GM23338 (cell line): ENCODE data around the gene NCDN. TPM values are rescaled to one million over a fixed set of nuclear protein-coding genes. Genes with fewer than 3 reads are reported as not detected.
A peak's percentile ranks its signal among the peaks of the same experiment; 100 is the strongest.
"Not testable (repeated sequence)": the region's sequence is repeated elsewhere in the genome, so short reads cannot be mapped to it uniquely, and the experiment has no call there.

ENCODE experiments used
- ATAC-seq: fragments of 200-7000 bp; cut with Tn5 transposase; 3 replicates; pipeline ENCODE4 v1.9.1; 2020
- DNase-seq: peaks from one replicate; pipeline ENCODE4 v3.0.0-alpha.2; 2015; ENCODE audit warnings: low spot score
- H2AFZ ChIP-seq: fragments of 200-600 bp; sonication (generic); 2 replicates; pipeline ENCODE4 v1.8.0; 2016; ENCODE audit warnings: antibody characterized with exemption, mild to moderate bottlenecking, moderate library complexity
- H3F3A ChIP-seq: fragments of 200-600 bp; sonication (generic); replicated peaks from 2 replicates; pipeline ENCODE4 v1.8.0; 2017; ENCODE audit warnings: antibody characterized with exemption, mixed run types, low read depth
- H3K27ac ChIP-seq: fragments of 200-600 bp; sonication (generic); 2 replicates; pipeline ENCODE4 v1.6.1; 2016; ENCODE audit warnings: low read depth
- H3K27me3 ChIP-seq: fragments of 200-600 bp; sonication (generic); 2 replicates; pipeline ENCODE4 v1.8.0; 2016; ENCODE audit warnings: mild to moderate bottlenecking, mixed run types, moderate library complexity; ENCODE audit not compliant: insufficient read depth
- H3K36me3 ChIP-seq: fragments of 200-600 bp; sonication (generic); 2 replicates; pipeline ENCODE4 v1.8.0; 2016; ENCODE audit warnings: mild to moderate bottlenecking; ENCODE audit not compliant: insufficient read depth
- H3K4me1 ChIP-seq: fragments of 200-600 bp; sonication (generic); 2 replicates; pipeline ENCODE4 v1.8.0; 2016; ENCODE audit warnings: mild to moderate bottlenecking, moderate library complexity; ENCODE audit not compliant: insufficient read depth
- H3K4me2 ChIP-seq: fragments of 200-600 bp; sonication (generic); 2 replicates; pipeline ENCODE4 v1.7.1; 2017; ENCODE audit warnings: mixed run types
- H3K4me3 ChIP-seq: fragments of 200-600 bp; sonication (generic); 2 replicates; pipeline ENCODE4 v1.6.1; 2016; ENCODE audit warnings: mixed run types
- H3K79me2 ChIP-seq: fragments of 200-600 bp; sonication (generic); replicated peaks from 2 replicates; pipeline ENCODE4 v1.8.0; 2017; ENCODE audit warnings: mild to moderate bottlenecking; ENCODE audit not compliant: insufficient read depth
- H3K9me2 ChIP-seq: fragments of 200-600 bp; sonication (generic); 2 replicates; pipeline ENCODE4 v1.8.0; 2017; ENCODE audit not compliant: insufficient read depth
- H4K20me1 ChIP-seq: fragments of 200-600 bp; sonication (generic); replicated peaks from 2 replicates; pipeline ENCODE4 v1.8.0; 2017; ENCODE audit warnings: mild to moderate bottlenecking; ENCODE audit not compliant: insufficient read depth
- H3K27ac Mint-ChIP-seq: 2 replicates; pipeline ENCODE4 v1.8.0; 2020; ENCODE audit warnings: inconsistent platforms, mild to moderate bottlenecking, moderate library complexity, mixed read lengths
- H3K27me3 Mint-ChIP-seq: 3 replicates; pipeline ENCODE4 v1.8.0; 2022; ENCODE audit warnings: low read depth, mild to moderate bottlenecking, moderate library complexity, mixed read lengths, inconsistent platforms; ENCODE audit not compliant: insufficient read depth, poor library complexity
- H3K36me3 Mint-ChIP-seq: 3 replicates; pipeline ENCODE4 v1.8.0; 2021; ENCODE audit warnings: low read depth, mild to moderate bottlenecking, inconsistent platforms, moderate library complexity, mixed read lengths
- H3K4me1 Mint-ChIP-seq: 3 replicates; pipeline ENCODE4 v1.8.0; 2020; ENCODE audit warnings: mild to moderate bottlenecking, inconsistent platforms, mixed read lengths
- H3K4me3 Mint-ChIP-seq: 3 replicates; pipeline ENCODE4 v1.8.0; 2021; ENCODE audit warnings: moderate library complexity, mild to moderate bottlenecking, inconsistent platforms, mixed read lengths
- H3K9me3 Mint-ChIP-seq: 3 replicates; pipeline ENCODE4 v1.8.0; 2020; ENCODE audit warnings: moderate library complexity, mild to moderate bottlenecking, inconsistent platforms, mixed read lengths
- EZH2 ChIP-seq: fragments of 200-600 bp; sonication (generic); IDR thresholded peaks from one replicate; pipeline ENCODE4 v1.8.0; 2017; ENCODE audit warnings: antibody characterized with exemption, mild to moderate bottlenecking, low read depth; ENCODE audit not compliant: unreplicated experiment
- POLR2AphosphoS5 ChIP-seq: IDR thresholded peaks from 2 replicates; pipeline ENCODE4 v1.6.1; 2016; ENCODE audit warnings: antibody characterized with exemption, low read depth
- ZNF462 ChIP-seq: fragments of 250-450 bp; sonication (Bioruptor Pico); IDR thresholded peaks from 2 replicates; pipeline ENCODE4 v1.5.0; 2020; ENCODE audit warnings: mild to moderate bottlenecking, moderate library complexity
- polyA plus RNA-seq: library from polyadenylated mRNA; unstranded; fragments of >200 nt; fragmentation: Nextera tagmentation; extraction: Ambion mirVana; gene quantifications from 2 replicates; pipeline ENCODE4 v1.2.1, GENCODE V29; 2016
- total RNA-seq: library from RNA; depleted of rRNA; stranded (reverse); fragments of >200 nt; shearing (Covaris generic); gene quantifications from 2 replicates; pipeline ENCODE4 v1.2.3, GENCODE V29; 2014

Gene NCDN
- total and polyA plus RNA-seq, 2 experiments from 2014 or later = 13.2 to 44.2 TPM

- no peak for TF ChIP-seq ZNF462 (CRISPR knock-in tag)
- TF ChIP-seq POLR2AphosphoS5 = no peak
Observed at GRCh38 chr1:35576061-35576765, 18.6 kb downstream of the NCDN start (continued).

- peak overlapping the region; percentile 84 for H3K4me3 ChIP-seq
- peaks cover 81% of the 10 kb centered on the region for H3K27me3 Mint-ChIP-seq
Observed at GRCh38 chr1:35576766-35577070, 19.1 kb downstream of the NCDN start.

More at GRCh38 chr1:35576766-35577070, 19.1 kb downstream of the NCDN start:
- not testable (repeated sequence) for H3K79me2 ChIP-seq, H3K36me3 ChIP-seq, H3K36me3 Mint-ChIP-seq, ATAC-seq, H3K27ac Mint-ChIP-seq, DNase-seq, H3K9me2 ChIP-seq, H3K27ac ChIP-seq, H3K9me3 Mint-ChIP-seq, H4K20me1 ChIP-seq
- H3K4me1 ChIP-seq = peaks cover 38% of the 10 kb centered on the region
- H3K4me1 Mint-ChIP-seq = peaks cover 32% of the 10 kb centered on the region
- H3F3A ChIP-seq = peaks cover 27% of the 10 kb centered on the region
- peak overlapping the region; percentile 79 for H3K4me3 Mint-ChIP-seq
- peaks cover 84% of the 10 kb centered on the region for H3K27me3 ChIP-seq
- TF ChIP-seq EZH2 = peak; percentile 40
- peak overlapping the region; percentile 98 for H2AFZ ChIP-seq
- H3K4me2 ChIP-seq = peak overlapping the region; percentile 99
